ENCODE measurements around the gene CD28. TPM values are rescaled to one million over a fixed set of nuclear protein-coding genes. Genes with fewer than 3 reads are reported as not detected.

Gene CD28
- total and polyA plus RNA-seq, 4 donors: 0.14 to 3.0 (median 0.92) TPM

- no peak for TF ChIP-seq CTCF (IDR thresholded peaks at IDR 0.05; ENCODE audit: control extremely low read depth, extremely low read depth)
- H3K27ac ChIP-seq (ENCODE audit: low read depth in 1 of 2, low read length in 1 of 2): no peak overlapping the region
- 84 to 87% methylated on average over 3 of the region's 3 CpGs for WGBS, 2 donors
These were observed 31.4 kb upstream of the CD28 start for GRCh38 chr2:203675086-203675485.

DNA sequence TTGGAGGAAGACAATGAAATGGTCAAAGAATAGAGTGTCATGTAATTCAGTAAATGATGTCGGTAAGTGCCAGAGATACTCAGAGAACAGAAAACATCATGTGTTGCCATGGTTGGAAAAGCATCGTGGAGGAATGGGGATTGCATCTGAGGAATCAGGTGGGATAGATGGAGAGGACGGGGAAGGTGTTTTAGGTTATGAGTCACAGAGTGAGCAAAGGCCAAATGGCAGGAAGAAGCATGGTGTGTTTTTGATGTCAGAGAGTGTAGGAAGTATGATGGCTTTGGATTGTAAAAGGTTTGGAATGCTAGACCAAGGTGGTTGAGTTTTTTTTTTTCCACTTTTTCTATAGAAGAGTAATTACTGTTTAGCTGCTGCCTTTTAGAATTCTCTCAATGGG lies 27.5 kb upstream of the CD28 start:
- no peak for DNase-seq
- ATAC-seq (ENCODE audit: insufficient read depth, low FRiP score): no peak
- no peak overlapping the region for H3K4me3 ChIP-seq
- H3K9me3 ChIP-seq (ENCODE audit: control insufficient read depth in 4 of 4, insufficient read depth in 3 of 4, low read length in 3 of 4): no peaks in the 10 kb centered on the region
- TF ChIP-seq CTCF (IDR thresholded peaks at IDR 0.05; ENCODE audit: control extremely low read depth, extremely low read depth): no peak
- no peaks in the 10 kb centered on the region for H3K36me3 ChIP-seq (ENCODE audit: control insufficient read depth in 4 of 4, insufficient read depth in 4 of 4, low read length in 4 of 4)
- 96% methylated on average over 3 of the region's 3 CpGs for WGBS, 2 donors
- peaks cover 0 to 28% (median 5%) of the 10 kb centered on the region in 5 donors for H3K4me1 ChIP-seq (ENCODE audit: control insufficient read depth in 5 of 5, insufficient read depth in 5 of 5, low read length in 5 of 5)
- no peak overlapping the region for H3K27ac ChIP-seq (ENCODE audit: low read depth in 1 of 2, low read length in 1 of 2)
- H3K9ac ChIP-seq (ENCODE audit: insufficient read depth in 1 of 2, low read length in 2 of 2): no peak overlapping the region
- H3K27me3 ChIP-seq (ENCODE audit: control insufficient read depth in 3 of 3, insufficient read depth in 3 of 3, low read length in 2 of 3): no peaks in the 10 kb centered on the region

More at GRCh38 chr2:203675086-203675485, 31.4 kb upstream of the CD28 start:
- no peak for ATAC-seq (ENCODE audit: insufficient read depth, low FRiP score)
- Histone ChIP-seq H3K36me3 (ENCODE audit: control insufficient read depth in 4 of 4, insufficient read depth in 4 of 4, low read length in 4 of 4) (no peaks in the 10 kb centered on the region), H3K27me3 (ENCODE audit: control insufficient read depth in 3 of 3, insufficient read depth in 3 of 3, low read length in 2 of 3) (no peaks in the 10 kb centered on the region), H3K4me3 (no peak overlapping the region), H3K4me1 (ENCODE audit: control insufficient read depth in 5 of 5, insufficient read depth in 5 of 5, low read length in 5 of 5) (peaks cover 0 to 10% (median 0%) of the 10 kb centered on the region in 5 donors), H3K9me3 (ENCODE audit: control insufficient read depth in 4 of 4, insufficient read depth in 3 of 4, low read length in 3 of 4) (peaks cover 0 to 3% (median 0%) of the 10 kb centered on the region in 4 donors), H3K9ac (ENCODE audit: insufficient read depth in 1 of 2, low read length in 2 of 2) (no peak overlapping the region)
- DNase-seq: no peak

GRCh38 chr2:203679401-203679800 lies 27.0 kb upstream of the CD28 start:
- H3K9ac ChIP-seq (ENCODE audit: insufficient read depth in 1 of 2, low read length in 2 of 2): no peak overlapping the region
- DNase-seq (no peak), ATAC-seq (ENCODE audit: insufficient read depth, low FRiP score) (no peak)
- H3K27ac ChIP-seq (ENCODE audit: low read depth in 1 of 2, low read length in 1 of 2): no peak overlapping the region
- no peaks in the 10 kb centered on the region for H3K9me3 ChIP-seq (ENCODE audit: control insufficient read depth in 4 of 4, insufficient read depth in 3 of 4, low read length in 3 of 4)
- no peak overlapping the region for H3K4me3 ChIP-seq
- H3K27me3 ChIP-seq (ENCODE audit: control insufficient read depth in 3 of 3, insufficient read depth in 3 of 3, low read length in 2 of 3): no peaks in the 10 kb centered on the region
- peaks cover 0 to 28% (median 9%) of the 10 kb centered on the region in 5 donors for H3K4me1 ChIP-seq (ENCODE audit: control insufficient read depth in 5 of 5, insufficient read depth in 5 of 5, low read length in 5 of 5)
- no peaks in the 10 kb centered on the region for H3K36me3 ChIP-seq (ENCODE audit: control insufficient read depth in 4 of 4, insufficient read depth in 4 of 4, low read length in 4 of 4)
- no peak for TF ChIP-seq CTCF (IDR thresholded peaks at IDR 0.05; ENCODE audit: control extremely low read depth, extremely low read depth)

- 64 to 66% methylated on average over 2 of the region's 2 CpGs for WGBS, 2 donors
- peaks cover 0 to 19% (median 13%) of the 10 kb centered on the region in 5 donors for H3K4me1 ChIP-seq (ENCODE audit: control insufficient read depth in 5 of 5, insufficient read depth in 5 of 5, low read length in 5 of 5)
These were observed 24.5 kb upstream of the CD28 start for GRCh38 chr2:203681978-203682377.

More at GRCh38 chr2:203681978-203682377, 24.5 kb upstream of the CD28 start:
- Histone ChIP-seq H3K27me3 (ENCODE audit: control insufficient read depth in 3 of 3, insufficient read depth in 3 of 3, low read length in 2 of 3) (no peaks in the 10 kb centered on the region), H3K36me3 (ENCODE audit: control insufficient read depth in 4 of 4, insufficient read depth in 4 of 4, low read length in 4 of 4) (no peaks in the 10 kb centered on the region), H3K9me3 (ENCODE audit: control insufficient read depth in 4 of 4, insufficient read depth in 3 of 4, low read length in 3 of 4) (no peaks in the 10 kb centered on the region), H3K9ac (ENCODE audit: insufficient read depth in 1 of 2, low read length in 2 of 2) (peak overlapping the region in 1 of 2 donors; percentile 34), H3K4me3 (no peak overlapping the region), H3K27ac (ENCODE audit: low read depth in 1 of 2, low read length in 1 of 2) (peak overlapping the region; percentile 72 to 81)
- no peak for DNase-seq
- no peak for TF ChIP-seq CTCF (IDR thresholded peaks at IDR 0.05; ENCODE audit: control extremely low read depth, extremely low read depth)
- ATAC-seq (ENCODE audit: insufficient read depth, low FRiP score): no peak
